K562 (cell line): ENCODE measurements around the gene C6orf62. TPM values are rescaled to one million over a fixed set of nuclear protein-coding genes. Genes with fewer than 3 reads are reported as not detected.

ENCODE experiments used
- ATAC-seq: fragments of 200-7000 bp; cut with Tn5 transposase; 3 replicates; pipeline ENCODE4 v1.9.1; 2020; ENCODE audit warnings: moderate library complexity
- BruUV-seq: library from RNA; stranded (reverse); fragments of 400-500 nt; replicated peaks from 2 replicates; lab custom pipeline; 2021; lab: Mats Ljungman, UMichigan
- CTCF ChIA-PET: fragments of 300-600 bp; formaldehyde crosslinking; extraction: SDS; loops from one replicate; lab custom pipeline; 2021; ENCODE audit warnings: low intra/inter-chr PET ratio; lab: Yijun Ruan, JAX
- POLR2A ChIA-PET: fragments of 300-600, 350-650 bp; sonication (Branson Sonifier 250); formaldehyde crosslinking; extraction: SDS; loops from one replicate; lab custom pipeline; 2021; ENCODE audit warnings: antibody characterized with exemption, inconsistent platforms; lab: Yijun Ruan, JAX
- DNase-seq, 4 experiments: peaks; one replicate each; pipeline versions ENCODE4 v3.0.0 to v3.0.0-alpha.2; 2011 to 2018; ENCODE audit warnings: low spot score in 3 of 4, mixed read lengths in 3 of 4; ENCODE audit errors: extremely low read depth in 1 of 4
- FAIRE-seq: peaks from 2 replicates; lab custom pipeline; 2011; peaks lifted over from hg19 to GRCh38; lab: Jason Lieb, UNC
- H2AFZ ChIP-seq: 2 replicates; pipeline ENCODE4 v1.6.0; 2011; ENCODE audit warnings: low read depth, low read length, control low read depth, inconsistent platforms
- H3K27ac ChIP-seq: fragments of 200-600 bp; 3 replicates; pipeline ENCODE4 v1.8.0; 2011; ENCODE audit warnings: low read depth, mild to moderate bottlenecking, control low read depth, inconsistent platforms, low read length, moderate library complexity, mixed read lengths; ENCODE audit errors: extremely low read depth
- H3K27me3 ChIP-seq, 2 experiments: fragments of 300-600 bp in 1 of 2; 2 replicates in 1 of 2; 3 replicates in 1 of 2; pipeline versions ENCODE4 v1.6.0 to v1.8.0; 2011; ENCODE audit warnings: inconsistent platforms in 2 of 2, low read length in 2 of 2, mild to moderate bottlenecking in 1 of 2, mixed read lengths in 1 of 2, moderate library complexity in 1 of 2; ENCODE audit not compliant: control insufficient read depth in 2 of 2, insufficient read depth in 2 of 2
- H3K36me3 ChIP-seq: fragments of 300-600 bp; 3 replicates; pipeline ENCODE4 v1.8.0; 2011; ENCODE audit warnings: mild to moderate bottlenecking, low read length, inconsistent platforms; ENCODE audit not compliant: control insufficient read depth, insufficient read depth
- H3K4me1 ChIP-seq, 2 experiments: fragments of 200-600 bp in 1 of 2; replicated peaks in 1 of 2; 2 replicates in 1 of 2; 3 replicates in 1 of 2; pipeline versions ENCODE4 v1.5.1 to v1.8.0; 2011; ENCODE audit warnings: inconsistent platforms in 2 of 2, low read length in 2 of 2, mild to moderate bottlenecking in 1 of 2, mixed read lengths in 1 of 2, moderate library complexity in 1 of 2; ENCODE audit not compliant: control insufficient read depth in 2 of 2, insufficient read depth in 2 of 2
- H3K4me2 ChIP-seq: 2 replicates; pipeline ENCODE4 v1.6.1; 2011; ENCODE audit warnings: low read length, control low read depth, inconsistent platforms, mixed read lengths; ENCODE audit not compliant: insufficient read depth
- H3K4me3 ChIP-seq: fragments of 200-600 bp; sonication (generic), shearing (Covaris generic); 2 replicates; pipeline ENCODE4 v1.5.1; 2016; ENCODE audit warnings: control low read depth, inconsistent platforms
- H3K79me2 ChIP-seq: fragments of 200-600 bp; 3 replicates; pipeline ENCODE4 v1.8.0; 2011; ENCODE audit warnings: low read length, inconsistent platforms; ENCODE audit not compliant: control insufficient read depth, insufficient read depth
- H3K9ac ChIP-seq, 2 experiments: 2 replicates each; pipeline versions ENCODE4 v1.6.0 to v1.6.1; 2011; ENCODE audit warnings: low read depth in 2 of 2, low read length in 2 of 2, control low read depth in 1 of 2, inconsistent platforms in 1 of 2, mild to moderate bottlenecking in 1 of 2, mixed read lengths in 1 of 2; ENCODE audit not compliant: insufficient read depth in 1 of 2
- H3K9me1 ChIP-seq: one replicate; pipeline ENCODE4 v1.6.0; 2011; ENCODE audit warnings: inconsistent platforms, mild to moderate bottlenecking, low read length, moderate library complexity; ENCODE audit not compliant: control insufficient read depth, insufficient read depth
- H3K9me3 ChIP-seq: replicated peaks from 2 replicates; pipeline ENCODE4 v1.5.1; 2011; ENCODE audit warnings: low read depth, low read length, inconsistent platforms; ENCODE audit not compliant: control insufficient read depth, insufficient read depth
- H4K20me1 ChIP-seq: replicated peaks from 2 replicates; pipeline ENCODE4 v1.6.1; 2011; ENCODE audit warnings: low read length, inconsistent platforms, mixed read lengths; ENCODE audit not compliant: control insufficient read depth, insufficient read depth
- ARNT ChIP-seq, 2 experiments: fragments of 450-650 bp; IDR thresholded peaks; 2 replicates each; pipeline ENCODE4 v1.6.1; 2016; ENCODE audit warnings: mild to moderate bottlenecking in 1 of 2
- CTBP1 ChIP-seq: fragments of 450-650 bp; IDR thresholded peaks from 2 replicates; pipeline ENCODE4 v1.6.1; 2016; ENCODE audit warnings: borderline replicate concordance
- FOXA1 ChIP-seq: fragments of 450-650 bp; IDR thresholded peaks from 2 replicates; pipeline ENCODE4 v1.6.1; 2016; ENCODE audit warnings: mild to moderate bottlenecking, borderline replicate concordance
- FOXJ3 ChIP-seq: sonication (generic); formaldehyde crosslinking; IDR thresholded peaks from 2 replicates; pipeline ENCODE4 v1.4.0; 2020; ENCODE audit warnings: mild to moderate bottlenecking, missing genetic modification reagents
- POLR2AphosphoS5 ChIP-seq: IDR thresholded peaks from 2 replicates; pipeline ENCODE4 v1.6.1; 2011; ENCODE audit warnings: mild to moderate bottlenecking, low read depth, low read length, moderate library complexity; ENCODE audit not compliant: control insufficient read depth, insufficient read depth
- ZNF146 ChIP-seq: IDR thresholded peaks from one replicate; pipeline ENCODE4 v1.6.1; 2018; ENCODE audit warnings: missing compliant biosample characterization; ENCODE audit not compliant: unreplicated experiment
- ZNF217 ChIP-seq: sonication (generic); formaldehyde crosslinking; IDR thresholded peaks from 2 replicates; pipeline ENCODE4 v1.8.0; 2022; ENCODE audit warnings: mild to moderate bottlenecking, missing genetic modification reagents
- ZNF282 ChIP-seq: sonication (generic); formaldehyde crosslinking; IDR thresholded peaks from 2 replicates; pipeline ENCODE4 v1.8.1; 2023; ENCODE audit warnings: missing genetic modification reagents
- ZNF507 ChIP-seq: conservative IDR thresholded peaks from 2 replicates; pipeline ENCODE4 v1.6.1; 2017; ENCODE audit warnings: missing genetic modification characterization, missing compliant biosample characterization
- ZSCAN32 ChIP-seq: fragments of 450-650 bp; formaldehyde crosslinking; IDR thresholded peaks from 2 replicates; pipeline ENCODE4 v1.4.0; 2020; ENCODE audit warnings: mild to moderate bottlenecking, moderate library complexity
- WGBS: fragments of 100-300 bp; shearing (Covaris generic); methylation state at CpG from one replicate; pipeline ENCODE4 v1.1.6; 2016; ENCODE audit warnings: low coverage, mixed read lengths; ENCODE audit not compliant: insufficient coverage; ENCODE audit errors: missing lambda C conversion rate; 5-methylcytosine and 5-hydroxymethylcytosine counted together
- in situ Hi-C: fragments of 300-500 bp; cut with MboI; formaldehyde crosslinking; loops from 4 replicates; pipeline ENCODE4 v1.15.0; 2018; ENCODE audit warnings: inconsistent platforms, mixed read lengths
- intact Hi-C: fragments of 100-400 bp; cut with micrococcal nuclease; formaldehyde crosslinking; loops from 2 replicates; pipeline ENCODE4 v1.14.2; 2022
- polyA plus RNA-seq, 8 experiments: library from polyadenylated mRNA; depleted of rRNA in 4 of 8; stranded (reverse) in 5 of 8; unstranded in 3 of 8; fragments of >200 nt; fragmentation: Nextera tagmentation in 2 of 8; fragmentation: Illumina TruSeq in 1 of 8; extraction: Ambion mirVana in 2 of 8; extraction: Trizol in 1 of 8; gene quantifications; 2 replicates each; pipeline versions ENCODE4 v1.2.1 to v1.2.3, GENCODE V29; 2011 to 2014; ENCODE audit warnings: inconsistent platforms in 1 of 8, missing spikeins in 1 of 8
- total RNA-seq, 7 experiments: library from RNA; depleted of rRNA in 6 of 7; stranded (reverse); fragments of >200 nt in 6 of 7; fragmentation: Illumina TruSeq in 2 of 7; extraction: Trizol in 2 of 7; gene quantifications; 2 replicates each; pipeline versions ENCODE4 v1.2.1 to v1.2.3, GENCODE V29; 2011 to 2021; ENCODE audit warnings: low replicate concordance in 1 of 7
- TF ChIP-seq, protein P1 (sequence below): fragments of 200-800 bp; sonication (Bioruptor generic); IDR thresholded peaks from 2 replicates; pipeline ENCODE4 v1.6.1; 2017; ENCODE audit warnings: missing genetic modification characterization, missing compliant biosample characterization
- TF ChIP-seq, protein P2 (sequence below), 2 experiments: fragments of 450-650 bp; conservative IDR thresholded peaks; 2 replicates each; pipeline ENCODE4 v1.6.1; 2017; ENCODE audit warnings: mild to moderate bottlenecking in 2 of 2, moderate library complexity in 2 of 2
- TF ChIP-seq, protein P3 (sequence below): fragments of 250-450 bp; sonication (Bioruptor Pico); IDR thresholded peaks from 2 replicates; pipeline ENCODE4 v1.8.0; 2022; ENCODE audit warnings: moderate library complexity, mild to moderate bottlenecking, inconsistent platforms
- TF ChIP-seq, protein P4 (sequence below), 2 experiments: IDR thresholded peaks; 2 replicates each; pipeline ENCODE4 v1.6.1; 2011; ENCODE audit warnings: borderline replicate concordance in 1 of 2, control low read depth in 1 of 2, low read depth in 1 of 2, low read length in 1 of 2, mild to moderate bottlenecking in 1 of 2, mixed read lengths in 1 of 2, moderate library complexity in 1 of 2; ENCODE audit not compliant: insufficient read depth in 1 of 2, insufficient read length in 1 of 2, poor library complexity in 1 of 2, severe bottlenecking in 1 of 2; ENCODE audit errors: extremely low read depth in 1 of 2

C6orf62 gene
- total and polyA plus RNA-seq, 9 of the 15 experiments (the other 6 are each of a cell fraction or from before 2014, with no cell fraction given) = 48.5 to 579 (median 111) TPM

DNA sequence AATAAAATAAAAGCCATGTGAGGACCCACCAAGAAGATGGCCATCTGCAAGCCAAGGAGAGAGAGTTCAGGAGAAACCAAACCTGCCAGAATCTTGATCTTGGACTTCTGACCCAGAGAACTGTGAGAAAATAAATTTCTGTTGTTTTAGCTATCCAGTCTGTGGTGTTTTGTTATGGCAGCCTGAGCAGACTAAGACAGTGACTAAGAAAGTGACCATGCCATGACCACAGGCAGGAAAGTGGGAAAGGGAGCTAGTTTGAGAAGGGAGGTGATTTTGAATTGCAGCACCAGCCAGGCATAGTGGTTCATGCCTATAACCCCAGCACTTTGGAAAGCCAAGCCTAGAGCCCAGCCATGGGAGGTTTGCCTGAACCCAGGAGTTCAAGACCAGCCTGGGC lies 21.9 kb upstream of the C6orf62 start (continued):
- TF ChIP-seq, protein P1, sequence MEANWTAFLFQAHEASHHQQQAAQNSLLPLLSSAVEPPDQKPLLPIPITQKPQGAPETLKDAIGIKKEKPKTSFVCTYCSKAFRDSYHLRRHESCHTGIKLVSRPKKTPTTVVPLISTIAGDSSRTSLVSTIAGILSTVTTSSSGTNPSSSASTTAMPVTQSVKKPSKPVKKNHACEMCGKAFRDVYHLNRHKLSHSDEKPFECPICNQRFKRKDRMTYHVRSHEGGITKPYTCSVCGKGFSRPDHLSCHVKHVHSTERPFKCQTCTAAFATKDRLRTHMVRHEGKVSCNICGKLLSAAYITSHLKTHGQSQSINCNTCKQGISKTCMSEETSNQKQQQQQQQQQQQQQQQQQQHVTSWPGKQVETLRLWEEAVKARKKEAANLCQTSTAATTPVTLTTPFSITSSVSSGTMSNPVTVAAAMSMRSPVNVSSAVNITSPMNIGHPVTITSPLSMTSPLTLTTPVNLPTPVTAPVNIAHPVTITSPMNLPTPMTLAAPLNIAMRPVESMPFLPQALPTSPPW (CRISPR knock-in tag) = no peak
- TF ChIP-seq ZNF507 (tag) = no peak

DNA sequence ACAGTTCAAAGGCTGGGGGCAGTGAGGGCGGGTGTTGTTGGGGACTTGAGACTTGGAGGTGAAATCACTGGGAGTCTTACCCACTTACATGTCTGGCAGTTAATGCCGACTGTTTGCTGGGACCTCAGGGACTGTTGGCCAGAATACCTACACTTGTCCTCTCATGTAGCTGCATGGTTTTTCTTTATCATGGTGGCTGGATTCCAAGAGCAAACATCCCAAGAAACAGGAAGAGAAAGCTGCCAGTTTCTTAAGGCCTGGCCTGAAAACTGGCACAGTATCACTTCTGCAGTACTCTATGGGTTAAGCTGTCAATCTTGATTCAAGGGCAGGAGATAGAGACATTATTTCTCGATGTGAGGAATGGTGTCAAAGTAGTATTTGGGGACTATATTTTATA lies 19.8 kb upstream of the C6orf62 start:
- ChIA-PET POLR2A (interaction anchor here (0.7 to 1.4 kb wide), 4 partner anchors 13 to 19 kb away, joined by 3 to 4 read pairs (median 4); partner anchors contain the start of gene C6orf62), CTCF (no interaction called here)
- DNase-seq = no peak
- Histone ChIP-seq H3K27ac (no peak overlapping the region), H3K27me3 (no peaks in the 10 kb centered on the region), H3K9ac (0 out of 4 replicates have a peak overlapping the region, but pooled peaks of 1 of the 2 experiments have one; percentile 10), H3K9me1 (no peaks in the 10 kb centered on the region), H3K79me2 (no peaks in the 10 kb centered on the region), H3K4me1 (peaks cover 0 to 13% of the 10 kb centered on the region in 2 experiments; a peak in 4 of 5 replicates), H3K4me2 (no peak overlapping the region), H3K9me3 (no peaks in the 10 kb centered on the region), H3K4me3 (no peak overlapping the region), H2AFZ (peak overlapping the region; percentile 45; the same call in 1 of the 2 replicates), H3K36me3 (no peaks in the 10 kb centered on the region), H4K20me1 (no peaks in the 10 kb centered on the region)
- intact Hi-C loops = no loop called here
- no peak; the same call in 2 of the 3 replicates for ATAC-seq
- 13% methylated on average over 3 of the region's 3 CpGs for WGBS
- no TSS peak for BruUV-seq
- TF ChIP-seq ZSCAN32 (CRISPR knock-in tag) (no peak), ZNF217 (CRISPR knock-in tag) (no peak), FOXJ3 (CRISPR knock-in tag) (no peak), ZNF146 (CRISPR knock-in tag) (no peak), CTBP1 (no peak), FOXA1 (no peak), POLR2AphosphoS5 (no peak), ZNF282 (CRISPR knock-in tag) (no peak), ARNT (IDR thresholded peaks at IDR 0.05) (no peak)
- TF ChIP-seq, protein P2, sequence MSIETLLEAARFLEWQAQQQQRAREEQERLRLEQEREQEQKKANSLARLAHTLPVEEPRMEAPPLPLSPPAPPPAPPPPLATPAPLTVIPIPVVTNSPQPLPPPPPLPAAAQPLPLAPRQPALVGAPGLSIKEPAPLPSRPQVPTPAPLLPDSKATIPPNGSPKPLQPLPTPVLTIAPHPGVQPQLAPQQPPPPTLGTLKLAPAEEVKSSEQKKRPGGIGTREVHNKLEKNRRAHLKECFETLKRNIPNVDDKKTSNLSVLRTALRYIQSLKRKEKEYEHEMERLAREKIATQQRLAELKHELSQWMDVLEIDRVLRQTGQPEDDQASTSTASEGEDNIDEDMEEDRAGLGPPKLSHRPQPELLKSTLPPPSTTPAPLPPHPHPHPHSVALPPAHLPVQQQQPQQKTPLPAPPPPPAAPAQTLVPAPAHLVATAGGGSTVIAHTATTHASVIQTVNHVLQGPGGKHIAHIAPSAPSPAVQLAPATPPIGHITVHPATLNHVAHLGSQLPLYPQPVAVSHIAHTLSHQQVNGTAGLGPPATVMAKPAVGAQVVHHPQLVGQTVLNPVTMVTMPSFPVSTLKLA (conservative IDR thresholded peaks at IDR 0.05) = no peak
- TF ChIP-seq, protein P3, sequence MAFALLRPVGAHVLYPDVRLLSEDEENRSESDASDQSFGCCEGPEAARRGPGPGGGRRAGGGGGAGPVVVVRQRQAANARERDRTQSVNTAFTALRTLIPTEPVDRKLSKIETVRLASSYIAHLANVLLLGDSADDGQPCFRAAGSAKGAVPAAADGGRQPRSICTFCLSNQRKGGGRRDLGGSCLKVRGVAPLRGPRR (CRISPR knock-in tag) = no peak
- TF ChIP-seq, protein P4, sequence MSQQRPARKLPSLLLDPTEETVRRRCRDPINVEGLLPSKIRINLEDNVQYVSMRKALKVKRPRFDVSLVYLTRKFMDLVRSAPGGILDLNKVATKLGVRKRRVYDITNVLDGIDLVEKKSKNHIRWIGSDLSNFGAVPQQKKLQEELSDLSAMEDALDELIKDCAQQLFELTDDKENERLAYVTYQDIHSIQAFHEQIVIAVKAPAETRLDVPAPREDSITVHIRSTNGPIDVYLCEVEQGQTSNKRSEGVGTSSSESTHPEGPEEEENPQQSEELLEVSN (IDR thresholded peaks at IDR 0.05; ENCODE audit: borderline replicate concordance in 1 of 2, extremely low read depth in 1 of 2, insufficient read depth in 1 of 2, insufficient read length in 1 of 2, low read depth in 1 of 2, low read length in 1 of 2, poor library complexity in 1 of 2, severe bottlenecking in 1 of 2) = no peak
- FAIRE-seq = no peak
- in situ Hi-C loops = no loop called here
